Osteocyte (in vitro differentiated cells): ENCODE results near the gene DIAPH3. TPM values are rescaled to one million over a fixed set of nuclear protein-coding genes. Genes with fewer than 3 reads are reported as not detected.

Experiments
- DNase-seq: peaks from one replicate; pipeline ENCODE4 v3.0.0; 2021; ENCODE audit warnings: mixed read lengths; ENCODE audit not compliant: unreplicated experiment; ENCODE audit errors: extremely low spot score
- H3K27ac Mint-ChIP-seq: one replicate; pipeline ENCODE4 v1.8.0; 2021; ENCODE audit warnings: mild to moderate bottlenecking, mixed read lengths; ENCODE audit not compliant: unreplicated experiment
- H3K27me3 Mint-ChIP-seq: one replicate; pipeline ENCODE4 v1.8.0; 2021; ENCODE audit warnings: mixed read lengths; ENCODE audit not compliant: unreplicated experiment
- H3K36me3 Mint-ChIP-seq: one replicate; pipeline ENCODE4 v1.8.0; 2021; ENCODE audit warnings: mixed read lengths; ENCODE audit not compliant: unreplicated experiment
- H3K4me1 Mint-ChIP-seq: one replicate; pipeline ENCODE4 v1.8.0; 2021; ENCODE audit warnings: mixed read lengths; ENCODE audit not compliant: unreplicated experiment
- H3K4me3 Mint-ChIP-seq: one replicate; pipeline ENCODE4 v1.8.0; 2021; ENCODE audit warnings: mild to moderate bottlenecking, moderate library complexity, mixed read lengths; ENCODE audit not compliant: unreplicated experiment
- H3K9me3 Mint-ChIP-seq: one replicate; pipeline ENCODE4 v1.8.0; 2021; ENCODE audit warnings: mixed read lengths; ENCODE audit not compliant: unreplicated experiment
- total RNA-seq: library from RNA; stranded (reverse); gene quantifications from 2 replicates; pipeline ENCODE4 v1.2.1, GENCODE V29; 2021
- TF ChIP-seq, protein P1 (sequence below): fragments of 200-600 bp; sonication (generic); IDR thresholded peaks from 2 replicates; pipeline ENCODE4 v1.5.0; 2021; ENCODE audit warnings: antibody characterized with exemption, mild to moderate bottlenecking, moderate library complexity

The DIAPH3 gene
- total RNA-seq, 1 donor from 2014 or later = 12.2 TPM

GRCh38 chr13:60016229-60016628, 147.5 kb downstream of the DIAPH3 start:
- no peaks in the 10 kb centered on the region for H3K9me3 Mint-ChIP-seq
- H3K27ac Mint-ChIP-seq = no peak overlapping the region
- H3K4me1 Mint-ChIP-seq = peaks cover 22% of the 10 kb centered on the region
- TF ChIP-seq, protein P1, sequence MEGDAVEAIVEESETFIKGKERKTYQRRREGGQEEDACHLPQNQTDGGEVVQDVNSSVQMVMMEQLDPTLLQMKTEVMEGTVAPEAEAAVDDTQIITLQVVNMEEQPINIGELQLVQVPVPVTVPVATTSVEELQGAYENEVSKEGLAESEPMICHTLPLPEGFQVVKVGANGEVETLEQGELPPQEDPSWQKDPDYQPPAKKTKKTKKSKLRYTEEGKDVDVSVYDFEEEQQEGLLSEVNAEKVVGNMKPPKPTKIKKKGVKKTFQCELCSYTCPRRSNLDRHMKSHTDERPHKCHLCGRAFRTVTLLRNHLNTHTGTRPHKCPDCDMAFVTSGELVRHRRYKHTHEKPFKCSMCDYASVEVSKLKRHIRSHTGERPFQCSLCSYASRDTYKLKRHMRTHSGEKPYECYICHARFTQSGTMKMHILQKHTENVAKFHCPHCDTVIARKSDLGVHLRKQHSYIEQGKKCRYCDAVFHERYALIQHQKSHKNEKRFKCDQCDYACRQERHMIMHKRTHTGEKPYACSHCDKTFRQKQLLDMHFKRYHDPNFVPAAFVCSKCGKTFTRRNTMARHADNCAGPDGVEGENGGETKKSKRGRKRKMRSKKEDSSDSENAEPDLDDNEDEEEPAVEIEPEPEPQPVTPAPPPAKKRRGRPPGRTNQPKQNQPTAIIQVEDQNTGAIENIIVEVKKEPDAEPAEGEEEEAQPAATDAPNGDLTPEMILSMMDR = no peak
- DNase-seq = no peak
- H3K27me3 Mint-ChIP-seq = no peaks in the 10 kb centered on the region
- peaks cover 2% of the 10 kb centered on the region for H3K36me3 Mint-ChIP-seq
- no peak overlapping the region for H3K4me3 Mint-ChIP-seq

GRCh38 chr13:60013166-60013565, 150.6 kb downstream of the DIAPH3 start:
- TF ChIP-seq, protein P1 = no peak

GRCh38 chr13:60012488-60012887, 151.2 kb downstream of the DIAPH3 start:
- no peak overlapping the region for H3K4me3 Mint-ChIP-seq
- no peaks in the 10 kb centered on the region for H3K27me3 Mint-ChIP-seq
- TF ChIP-seq, protein P1 = no peak
- no peaks in the 10 kb centered on the region for H3K9me3 Mint-ChIP-seq
- no peak overlapping the region for H3K27ac Mint-ChIP-seq
- peaks cover 5% of the 10 kb centered on the region for H3K4me1 Mint-ChIP-seq
- no peaks in the 10 kb centered on the region for H3K36me3 Mint-ChIP-seq
- no peak for DNase-seq

More at GRCh38 chr13:60013166-60013565, 150.6 kb downstream of the DIAPH3 start:
- no peaks in the 10 kb centered on the region for H3K27me3 Mint-ChIP-seq
- no peaks in the 10 kb centered on the region for H3K9me3 Mint-ChIP-seq
- no peak for DNase-seq
- no peak overlapping the region for H3K27ac Mint-ChIP-seq
- no peak overlapping the region for H3K4me3 Mint-ChIP-seq
- H3K36me3 Mint-ChIP-seq = no peaks in the 10 kb centered on the region
- peaks cover 9% of the 10 kb centered on the region for H3K4me1 Mint-ChIP-seq

GRCh38 chr13:60009300-60010253, 154.2 kb downstream of the DIAPH3 start:
- Mint-ChIP-seq H3K27me3 (no peaks in the 10 kb centered on the region), H3K4me1 (peaks cover 5% of the 10 kb centered on the region), H3K9me3 (no peaks in the 10 kb centered on the region), H3K27ac (peak overlapping the region; percentile 50), H3K4me3 (no peak overlapping the region), H3K36me3 (no peaks in the 10 kb centered on the region)
- no peak for DNase-seq
- TF ChIP-seq, protein P1 = no peak

DNA sequence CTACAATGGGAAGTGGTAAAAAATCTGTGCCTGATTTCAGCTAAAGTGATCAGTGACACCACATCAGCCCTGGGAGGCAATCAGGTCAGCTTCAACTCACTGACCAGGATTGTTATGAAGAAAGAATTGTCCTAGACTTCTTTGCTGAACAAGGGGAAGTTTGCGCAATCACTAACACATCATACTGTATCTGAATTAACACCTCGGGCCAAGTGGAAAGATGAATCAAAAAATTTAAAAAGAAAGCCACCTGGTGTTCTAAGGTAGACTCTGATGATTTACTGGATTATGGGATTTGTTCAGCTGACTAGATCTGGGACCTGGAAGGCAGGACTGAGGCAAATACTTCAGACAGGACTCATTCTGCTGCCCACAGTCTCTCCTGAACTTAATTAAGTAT, 161.8 kb downstream of the DIAPH3 start:
- Mint-ChIP-seq H3K27ac (no peak overlapping the region), H3K36me3 (peaks cover 3% of the 10 kb centered on the region), H3K9me3 (no peaks in the 10 kb centered on the region), H3K27me3 (no peaks in the 10 kb centered on the region), H3K4me1 (peaks cover 4% of the 10 kb centered on the region), H3K4me3 (no peak overlapping the region)
- TF ChIP-seq, protein P1 = no peak
- no peak for DNase-seq
